Stimulated activated CD8-positive, alpha-beta memory T cell treated with anti-CD3 and anti-CD28 coated beads, Interleukin-7, amount 100 ng/mL, for 1 hour (primary cell): ENCODE results near the gene MANSC1.
"Not testable (repeated sequence)": the region's sequence is repeated elsewhere in the genome, so short reads cannot be mapped to it uniquely, and the experiment has no call there.

Source experiments
- DNase-seq, 2 donors: peaks; one replicate each; pipeline ENCODE4 v3.0.0-alpha.2; 2020; ENCODE audit warnings: low read depth in 2 of 2

Gene MANSC1

GRCh38 chr12:12323591-12323990 is 26.5 kb downstream of the MANSC1 start:
- no peak for DNase-seq

- no peak for DNase-seq
These were observed 26.9 kb downstream of the MANSC1 start for GRCh38 chr12:12323118-12323517.

- DNase-seq, result no peak
These were observed 30.4 kb downstream of the MANSC1 start for GRCh38 chr12:12319451-12320183.

DNA sequence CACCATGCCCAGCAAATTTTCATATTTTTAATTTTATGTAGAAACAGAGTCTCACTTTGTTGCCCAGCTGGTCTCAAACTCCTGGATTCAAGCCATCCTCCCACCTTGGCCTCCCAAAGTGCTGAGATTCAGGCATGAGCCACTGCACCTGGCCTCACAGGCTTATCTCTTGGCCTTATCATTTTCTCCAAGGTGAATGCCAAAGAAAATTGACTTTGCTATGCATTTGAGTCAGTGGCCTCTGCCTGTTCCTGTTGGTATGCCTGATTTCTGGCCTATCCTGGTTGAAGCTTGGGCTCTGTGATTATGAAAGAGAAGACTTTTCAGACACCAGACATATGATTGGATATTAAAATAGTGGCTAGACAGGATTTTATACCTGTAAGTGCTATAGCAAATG is 34.2 kb downstream of the MANSC1 start:
- no peak for DNase-seq

DNA sequence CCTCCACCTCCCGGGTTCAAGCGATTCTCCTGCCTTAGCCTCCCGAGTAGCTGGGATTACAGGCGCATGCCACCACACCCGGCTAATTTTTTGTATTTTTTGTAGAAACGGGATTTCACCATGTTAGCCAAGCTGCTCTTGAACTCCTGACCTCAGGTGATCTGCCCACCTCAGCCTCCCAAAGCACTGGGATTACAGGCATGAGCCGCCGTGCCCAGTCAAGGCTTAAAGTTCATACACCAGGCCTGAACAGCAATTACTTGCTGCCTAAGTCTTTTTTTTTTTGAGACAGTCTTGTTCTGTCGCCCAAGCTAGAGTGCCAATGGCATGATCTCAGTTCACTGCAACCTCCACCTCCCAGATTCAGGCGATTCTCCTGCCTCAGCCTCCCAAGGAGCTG is 39.3 kb downstream of the MANSC1 start:
- DNase-seq, result not testable (repeated sequence)

GRCh38 chr12:12305568-12306300 is 44.3 kb downstream of the MANSC1 start:
- DNase-seq, result no peak

- DNase-seq, result no peak
These were observed 47.1 kb downstream of the MANSC1 start for GRCh38 chr12:12302976-12303375.

GRCh38 chr12:12301122-12301521 is 48.9 kb downstream of the MANSC1 start:
- no peak for DNase-seq

DNA sequence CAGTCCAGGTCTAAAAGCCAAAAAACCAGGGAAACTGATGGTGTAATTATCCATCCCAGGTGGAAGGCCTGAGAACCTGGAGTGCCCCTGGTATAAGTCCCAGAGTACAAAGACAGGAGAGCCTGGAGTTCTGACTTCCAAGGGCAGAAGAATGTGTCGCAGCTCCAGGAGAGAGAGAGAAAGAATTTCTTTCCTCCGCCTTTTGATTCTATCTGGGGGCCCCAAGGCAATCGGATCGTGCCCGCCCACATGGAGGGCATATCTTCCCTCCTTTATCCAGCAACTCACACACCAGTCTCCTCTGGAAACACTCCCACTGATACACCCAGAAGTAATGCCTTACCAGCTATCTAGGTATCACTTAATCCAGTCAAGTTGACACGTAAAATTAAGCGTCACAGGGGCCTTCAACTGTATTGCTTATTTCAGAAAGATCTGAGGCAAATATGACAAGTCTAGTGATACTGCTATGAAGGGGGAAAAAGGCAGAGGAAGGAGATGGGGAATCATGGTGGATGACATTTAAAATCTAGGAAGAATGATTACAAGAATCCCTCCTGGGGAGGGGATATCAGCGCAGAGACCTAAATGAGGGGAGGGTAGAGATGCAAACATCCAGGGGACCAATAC is 52.7 kb downstream of the MANSC1 start:
- no peak for DNase-seq

DNA sequence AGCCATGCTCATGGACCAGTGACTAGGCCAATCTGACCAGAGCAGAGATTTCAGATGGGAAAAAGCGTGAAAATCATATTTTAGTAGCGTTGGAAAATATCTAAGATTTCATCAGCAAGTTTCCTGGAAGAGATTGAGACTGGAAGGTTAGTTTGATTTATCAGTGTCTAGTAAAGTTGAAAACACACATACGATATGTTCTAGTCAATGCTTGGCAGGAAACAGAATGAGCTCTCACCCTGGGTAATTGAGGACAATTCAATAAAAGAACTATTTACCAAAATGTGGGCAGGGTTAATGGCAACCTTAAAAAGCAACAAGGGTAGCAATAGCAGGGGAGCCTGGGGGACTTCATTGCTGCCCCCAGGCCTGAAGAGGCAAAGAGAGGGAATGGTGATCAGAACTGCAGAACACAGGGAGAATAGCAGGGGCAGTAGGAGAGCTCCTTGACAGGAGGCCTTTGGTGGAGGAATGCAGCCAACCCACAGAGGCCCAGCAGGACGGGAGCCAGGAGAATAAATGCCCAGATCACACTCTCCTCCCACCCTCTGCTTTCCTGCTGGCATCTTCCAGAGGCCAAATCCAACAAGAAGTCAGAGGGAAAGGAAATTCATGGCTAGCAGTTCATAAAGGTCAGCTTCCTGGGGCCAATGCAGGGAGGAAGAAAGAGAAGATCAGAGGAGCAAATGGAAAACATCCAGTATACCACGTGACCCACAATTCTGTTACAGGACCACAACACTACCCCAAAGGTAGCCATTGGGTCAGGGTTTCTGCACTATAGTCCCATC is 55.6 kb downstream of the MANSC1 start:
- DNase-seq, result no peak

DNA sequence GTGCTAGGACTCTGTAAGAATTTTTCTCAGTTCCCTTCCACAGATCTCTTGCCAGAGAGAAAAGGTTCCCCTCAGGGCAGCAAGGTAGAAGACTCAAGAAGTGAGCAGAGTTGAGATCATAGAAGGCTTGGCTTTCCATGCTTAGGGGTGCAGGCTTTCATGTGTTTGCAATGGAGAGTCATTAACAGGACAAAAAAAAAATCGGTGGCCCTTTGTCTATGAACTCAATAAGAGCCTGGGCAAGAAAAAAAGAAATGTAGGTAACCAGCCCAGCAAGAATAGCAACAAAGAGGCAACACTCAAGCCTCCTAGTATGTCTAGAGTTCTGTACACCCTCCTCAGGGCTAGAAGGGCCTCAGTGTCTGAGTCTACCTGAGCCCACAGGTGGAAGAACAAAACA is 59.8 kb downstream of the MANSC1 start:
- DNase-seq, result no peak

DNA sequence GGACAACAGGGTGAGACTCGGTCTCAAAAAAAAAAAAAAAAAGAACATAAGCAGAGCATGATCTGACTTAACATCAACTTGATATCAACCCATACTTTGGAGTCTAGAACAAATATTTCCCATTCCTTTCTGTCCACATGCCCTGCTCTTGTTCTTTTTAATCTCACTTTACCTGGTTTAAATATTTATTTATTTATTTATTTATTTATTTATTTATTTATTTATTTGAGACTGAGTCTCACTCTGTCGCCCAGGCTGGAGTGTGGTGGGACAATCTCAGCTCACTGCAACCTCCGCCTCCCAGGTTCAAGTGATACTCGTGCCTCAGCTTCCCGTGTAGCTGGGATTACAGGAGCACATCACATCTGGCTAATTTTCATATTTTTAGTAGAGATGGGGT is 63.6 kb downstream of the MANSC1 start:
- no peak for DNase-seq

DNA sequence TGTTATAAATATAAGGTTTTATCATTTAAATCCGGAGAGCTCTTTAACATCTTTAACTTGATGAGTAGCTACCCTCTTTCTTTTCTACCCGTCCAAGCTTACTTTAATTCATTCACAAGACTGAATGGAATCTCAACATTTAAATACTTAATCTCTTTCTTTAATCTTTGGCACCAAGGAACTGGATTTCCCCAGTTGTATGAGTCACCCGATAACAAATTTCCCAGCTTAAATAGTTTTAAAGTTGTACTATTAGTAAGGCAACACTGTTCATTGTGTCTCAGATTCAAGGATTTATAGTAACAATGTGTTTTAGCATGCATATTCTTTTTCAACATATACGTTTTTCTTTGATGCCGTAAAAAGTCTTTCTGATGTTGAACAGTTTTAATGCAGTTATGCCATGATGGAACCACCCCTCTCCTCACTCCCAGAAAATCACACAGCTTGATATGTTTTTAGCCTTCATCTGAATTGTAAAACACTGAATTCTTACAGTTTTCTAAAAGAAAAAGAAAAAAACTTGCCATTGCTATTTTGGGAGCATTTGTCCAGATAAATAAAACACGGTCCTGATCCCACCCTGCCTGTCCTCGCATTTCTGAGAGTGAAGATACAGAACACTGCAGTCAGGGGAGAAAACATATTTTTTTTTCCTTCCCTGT is 67.1 kb downstream of the MANSC1 start:
- no peak for DNase-seq

DNA sequence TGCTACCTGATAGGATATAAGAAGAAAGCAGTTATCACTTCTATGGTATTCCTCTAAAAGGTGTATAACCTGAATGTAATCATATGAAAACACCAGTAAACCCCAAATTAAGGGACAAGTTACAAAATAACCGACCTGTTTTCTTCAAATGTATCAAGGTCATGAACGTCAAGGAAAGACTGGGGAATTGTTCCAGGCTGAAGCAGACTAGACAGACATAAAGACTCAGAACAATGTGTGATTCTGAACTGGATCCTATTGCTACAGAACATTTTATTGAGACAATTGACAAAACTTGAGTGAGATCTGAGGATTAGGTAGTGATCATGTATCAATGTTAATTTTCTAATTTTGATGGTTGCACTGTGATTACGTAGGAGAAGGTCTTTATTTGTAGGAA is 67.8 kb downstream of the MANSC1 start:
- no peak for DNase-seq

GRCh38 chr12:12281134-12281533 is 68.9 kb downstream of the MANSC1 start:
- DNase-seq, result no peak

DNA sequence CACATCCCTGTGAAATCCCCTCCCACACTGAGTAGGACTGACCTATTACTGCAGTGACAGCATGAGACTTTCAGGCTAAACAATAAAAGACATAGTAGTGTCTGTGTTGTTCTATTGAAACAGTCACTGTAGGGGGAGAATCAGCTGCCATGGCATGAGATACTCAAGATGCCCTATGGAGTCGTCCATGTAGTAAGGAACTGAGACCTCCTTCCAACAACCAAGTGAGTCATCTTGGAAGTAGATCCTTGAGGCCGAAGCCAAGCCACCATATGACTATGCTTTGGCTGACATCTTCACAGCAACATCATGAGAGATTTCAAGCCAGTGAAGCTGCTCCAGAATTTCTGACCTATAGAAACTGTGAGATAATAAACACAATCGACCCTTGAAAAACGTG is 71.1 kb downstream of the MANSC1 start:
- DNase-seq, result no peak
